Pons (tissue), 1 donor: Measurements from ENCODE around the gene KANSL1.
"Not testable (repeated sequence)": the region's sequence is repeated elsewhere in the genome, so short reads cannot be mapped to it uniquely, and the experiment has no call there.

Source experiments
- DNase-seq: peaks from one replicate; pipeline ENCODE4 v3.0.0-alpha.2; 2016; ENCODE audit warnings: low spot score

KANSL1 gene

GRCh38 chr17:46036491-46036890, 156.7 kb downstream of the KANSL1 start:
- no peak for DNase-seq

GRCh38 chr17:46035112-46035818, 158.0 kb downstream of the KANSL1 start:
- no peak for DNase-seq

- no peak for DNase-seq
These were observed 159.8 kb downstream of the KANSL1 start for GRCh38 chr17:46033392-46033791.

GRCh38 chr17:46032909-46033308, 160.3 kb downstream of the KANSL1 start:
- no peak for DNase-seq

- no peak for DNase-seq
These were observed 161.3 kb downstream of the KANSL1 start for GRCh38 chr17:46031920-46032319.

- DNase-seq, result no peak
These were observed 161.8 kb downstream of the KANSL1 start for GRCh38 chr17:46031440-46031839.

- no peak for DNase-seq
These were observed 162.5 kb downstream of the KANSL1 start for GRCh38 chr17:46030752-46031151.

- DNase-seq, result no peak
These were observed 163.6 kb downstream of the KANSL1 start for GRCh38 chr17:46029627-46030026.

GRCh38 chr17:46028981-46029565, 164.2 kb downstream of the KANSL1 start:
- no peak for DNase-seq

GRCh38 chr17:46028374-46028773, 164.9 kb downstream of the KANSL1 start:
- no peak for DNase-seq

- DNase-seq, result no peak
These were observed 165.3 kb downstream of the KANSL1 start for GRCh38 chr17:46027976-46028325.

- no peak for DNase-seq
These were observed 165.9 kb downstream of the KANSL1 start for GRCh38 chr17:46027048-46027975.

- peak; percentile 57 for DNase-seq
These were observed 166.8 kb downstream of the KANSL1 start for GRCh38 chr17:46026166-46027047.

- DNase-seq, result no peak
These were observed 167.6 kb downstream of the KANSL1 start for GRCh38 chr17:46025510-46026165.

GRCh38 chr17:46025060-46025459, 168.2 kb downstream of the KANSL1 start:
- DNase-seq, result no peak

- no peak for DNase-seq
These were observed 168.6 kb downstream of the KANSL1 start for GRCh38 chr17:46024590-46024989.

GRCh38 chr17:46023783-46024388, 169.3 kb downstream of the KANSL1 start:
- peak; percentile 23 for DNase-seq

- DNase-seq, result not testable (repeated sequence)
These were observed 169.9 kb downstream of the KANSL1 start for GRCh38 chr17:46023366-46023765.

- DNase-seq, result no peak
These were observed 172.2 kb downstream of the KANSL1 start for GRCh38 chr17:46020998-46021397.

- DNase-seq, result peak; percentile 34
These were observed 173.0 kb downstream of the KANSL1 start for GRCh38 chr17:46020023-46020761.
